H1 (cell line): Measurements from ENCODE around the gene ECI2. TPM values are rescaled to one million over a fixed set of nuclear protein-coding genes. Genes with fewer than 3 reads are reported as not detected.
A peak's percentile ranks its signal among the peaks of the same experiment; 100 is the strongest.

Experiments used
- CTCF ChIA-PET: fragments of 300-600 bp; sonication (Branson Sonifier 250); formaldehyde crosslinking; loops from one replicate; lab custom pipeline; 2021; ENCODE audit not compliant: partially characterized antibody; lab: Charles Lee
- POLR2A ChIA-PET: fragments of 300-600 bp; sonication (Branson Sonifier 250); formaldehyde crosslinking; loops from one replicate; lab custom pipeline; 2021; ENCODE audit warnings: inconsistent platforms; ENCODE audit not compliant: partially characterized antibody; lab: Charles Lee
- DNase-seq, 2 experiments: peaks; one replicate each; pipeline versions ENCODE4 v3.0.0 to v3.0.0-alpha.2; 2010 to 2022; ENCODE audit warnings: low spot score in 2 of 2, low read depth in 1 of 2, mixed read lengths in 1 of 2
- FAIRE-seq: peaks from 2 replicates; lab custom pipeline; 2011; peaks lifted over from hg19 to GRCh38; lab: Jason Lieb, UNC
- H2AFZ ChIP-seq: 2 replicates; pipeline ENCODE4 v1.8.1; 2012; ENCODE audit warnings: low read length, inconsistent platforms
- H2AK5ac ChIP-seq: 2 replicates; pipeline ENCODE4 v1.6.1; 2013; ENCODE audit warnings: low read depth, low read length
- H2BK120ac ChIP-seq: replicated peaks from 2 replicates; pipeline ENCODE3; 2013; ENCODE audit warnings: low read depth, low read length, inconsistent platforms
- H2BK12ac ChIP-seq: 2 replicates; pipeline ENCODE4 v1.6.1; 2013; ENCODE audit warnings: low read depth, low read length
- H2BK15ac ChIP-seq: 2 replicates; pipeline ENCODE4 v1.6.1; 2013; ENCODE audit warnings: low read length
- H2BK20ac ChIP-seq: 2 replicates; pipeline ENCODE4 v1.6.1; 2013; ENCODE audit warnings: low read length
- H2BK5ac ChIP-seq: 2 replicates; pipeline ENCODE4 v1.6.1; 2013; ENCODE audit warnings: low read depth, low read length
- H3K14ac ChIP-seq: 2 replicates; pipeline ENCODE4 v1.6.1; 2013; ENCODE audit warnings: inconsistent platforms; ENCODE audit not compliant: insufficient read length
- H3K18ac ChIP-seq: 2 replicates; pipeline ENCODE4 v1.6.1; 2013; ENCODE audit warnings: low read length; ENCODE audit errors: extremely low read depth
- H3K23ac ChIP-seq: 2 replicates; pipeline ENCODE4 v1.6.1; 2013; ENCODE audit warnings: inconsistent platforms; ENCODE audit not compliant: insufficient read length
- H3K23me2 ChIP-seq: 2 replicates; pipeline ENCODE4 v1.6.1; 2013; ENCODE audit warnings: low read depth, low read length
- H3K27ac ChIP-seq: 2 replicates; pipeline ENCODE4 v1.6.1; 2011; ENCODE audit warnings: low read depth, low read length, inconsistent platforms
- H3K27me3 ChIP-seq, 4 experiments: replicated peaks in 1 of 4; 1 replicate in 1 of 4; 2 replicates in 3 of 4; pipeline versions ENCODE4 v1.6.1 to v1.8.1; 2011 to 2013; ENCODE audit warnings: low read length in 3 of 4, mild to moderate bottlenecking in 3 of 4, inconsistent platforms in 2 of 4, mixed read lengths in 2 of 4, moderate library complexity in 1 of 4; ENCODE audit not compliant: control insufficient read depth in 3 of 4, insufficient read depth in 3 of 4; ENCODE audit errors: extremely low read depth in 1 of 4
- H3K36me3 ChIP-seq, 4 experiments: 2 replicates each; pipeline versions ENCODE4 v1.6.1 to v1.8.1; 2011 to 2013; ENCODE audit warnings: mild to moderate bottlenecking in 4 of 4, low read length in 3 of 4, moderate library complexity in 2 of 4, control low read depth in 1 of 4, inconsistent platforms in 1 of 4; ENCODE audit not compliant: insufficient read depth in 4 of 4, control insufficient read depth in 2 of 4
- H3K4ac ChIP-seq: replicated peaks from 2 replicates; pipeline ENCODE3; 2013; ENCODE audit warnings: low read length, low read depth, mixed read lengths, inconsistent platforms; ENCODE audit not compliant: insufficient read length
- H3K4me1 ChIP-seq, 4 experiments: replicated peaks in 1 of 4; 1 replicate in 1 of 4; 2 replicates in 3 of 4; pipeline versions ENCODE4 v1.6.1 to v1.8.1; 2011 to 2013; ENCODE audit warnings: low read length in 3 of 4, inconsistent platforms in 2 of 4, mixed read lengths in 1 of 4; ENCODE audit not compliant: insufficient read depth in 4 of 4, control insufficient read depth in 3 of 4
- H3K4me2 ChIP-seq, 2 experiments: 2 replicates each; pipeline versions ENCODE4 v1.6.1 to v1.8.1; 2011 to 2013; ENCODE audit warnings: low read depth in 2 of 2, low read length in 2 of 2, control low read depth in 1 of 2, inconsistent platforms in 1 of 2, mild to moderate bottlenecking in 1 of 2; ENCODE audit not compliant: insufficient read depth in 1 of 2
- H3K4me3 ChIP-seq, 4 experiments: fragments of 200-600, 300-600 bp in 1 of 4; sonication (generic), shearing (Covaris generic), sonication (Bioruptor Twin) in 1 of 4; 2 replicates each; pipeline versions ENCODE4 v1.5.1 to v1.8.1; 2011 to 2016; ENCODE audit warnings: low read length in 4 of 4, low read depth in 3 of 4, control low read depth in 2 of 4, inconsistent platforms in 2 of 4, mild to moderate bottlenecking in 2 of 4, mixed read lengths in 1 of 4, moderate library complexity in 1 of 4; ENCODE audit not compliant: insufficient read depth in 2 of 4; ENCODE audit errors: extremely low read depth in 1 of 4
- H3K56ac ChIP-seq: replicated peaks from 2 replicates; pipeline ENCODE3; 2013; ENCODE audit warnings: low read depth, mild to moderate bottlenecking, mixed read lengths, low read length, inconsistent platforms; ENCODE audit not compliant: insufficient read length
- H3K79me1 ChIP-seq: 2 replicates; pipeline ENCODE4 v1.6.1; 2013; ENCODE audit warnings: low read depth, low read length, control low read depth
- H3K79me2 ChIP-seq, 2 experiments: 2 replicates each; pipeline versions ENCODE4 v1.6.1 to v1.8.1; 2012 to 2013; ENCODE audit warnings: low read length in 2 of 2, mild to moderate bottlenecking in 2 of 2, inconsistent platforms in 1 of 2; ENCODE audit not compliant: insufficient read depth in 2 of 2, control insufficient read depth in 1 of 2
- H3K9ac ChIP-seq, 4 experiments: replicated peaks in 1 of 4; 1 replicate in 1 of 4; 2 replicates in 3 of 4; pipeline versions ENCODE4 v1.6.1 to v1.8.1; 2011 to 2013; ENCODE audit warnings: low read depth in 3 of 4, low read length in 3 of 4, control low read depth in 2 of 4, mild to moderate bottlenecking in 2 of 4, moderate library complexity in 2 of 4, inconsistent platforms in 1 of 4; ENCODE audit errors: extremely low read depth in 1 of 4
- H3K9me3 ChIP-seq, 2 experiments: 2 replicates each; pipeline versions ENCODE4 v1.6.1 to v1.8.1; 2012 to 2013; ENCODE audit warnings: mild to moderate bottlenecking in 2 of 2, moderate library complexity in 2 of 2, control low read depth in 1 of 2, inconsistent platforms in 1 of 2, low read depth in 1 of 2, low read length in 1 of 2, mixed read lengths in 1 of 2; ENCODE audit not compliant: insufficient read depth in 2 of 2
- H4K20me1 ChIP-seq, 2 experiments: replicated peaks in 1 of 2; 2 replicates each; pipeline versions ENCODE3 to v1.8.1; 2011 to 2013; ENCODE audit warnings: inconsistent platforms in 2 of 2, low read length in 2 of 2, mild to moderate bottlenecking in 1 of 2; ENCODE audit not compliant: insufficient read depth in 2 of 2, control insufficient read depth in 1 of 2
- H4K5ac ChIP-seq: 2 replicates; pipeline ENCODE4 v1.6.1; 2013; ENCODE audit warnings: low read length, low read depth, mixed read lengths, inconsistent platforms; ENCODE audit not compliant: insufficient read length
- H4K8ac ChIP-seq: 2 replicates; pipeline ENCODE4 v1.8.0; 2013; ENCODE audit warnings: mild to moderate bottlenecking, moderate library complexity, low read length, inconsistent platforms; ENCODE audit not compliant: insufficient read depth; ENCODE audit errors: extremely low read depth
- H4K91ac ChIP-seq: replicated peaks from 2 replicates; pipeline ENCODE3; 2013; ENCODE audit warnings: low read length, mixed read lengths, inconsistent platforms; ENCODE audit not compliant: insufficient read length
- KDM5A ChIP-seq: fragments of 200-600 bp; IDR thresholded peaks from 2 replicates; pipeline ENCODE4 v1.7.1; 2012; ENCODE audit warnings: mild to moderate bottlenecking, low read length, inconsistent platforms, mixed read lengths
- NANOG ChIP-seq: IDR thresholded peaks from 2 replicates; pipeline ENCODE4 v1.6.1; 2011; ENCODE audit warnings: low read length, low read depth, mild to moderate bottlenecking, inconsistent platforms; ENCODE audit not compliant: insufficient read depth, poor library complexity, severe bottlenecking
- NRF1 ChIP-seq: IDR thresholded peaks from 2 replicates; pipeline ENCODE4 v1.6.1; 2011; ENCODE audit warnings: mild to moderate bottlenecking, low read depth, low read length, improper control_type of control experiment
- PHF8 ChIP-seq: fragments of 200-600 bp; sonication (generic); conservative IDR thresholded peaks from 2 replicates; pipeline ENCODE4 v1.7.1; 2012; ENCODE audit warnings: low read depth, mild to moderate bottlenecking, inconsistent platforms, low read length, moderate library complexity
- RBBP5 ChIP-seq: IDR thresholded peaks from 2 replicates; pipeline ENCODE4 v1.7.1; 2012; ENCODE audit warnings: low read depth, mild to moderate bottlenecking, inconsistent platforms, low read length, moderate library complexity, borderline replicate concordance
- SRF ChIP-seq: IDR thresholded peaks from 2 replicates; pipeline ENCODE4 v1.6.1; 2011; ENCODE audit warnings: mild to moderate bottlenecking, low read depth, low read length, moderate library complexity
- WGBS, 2 experiments: shearing (Covaris generic) in 1 of 2; methylation state at CpG; one replicate each; pipeline versions ENCODE4 v1.1.6 to v1.1.7; 2013 to 2015; ENCODE audit warnings: low lambda C conversion rate in 2 of 2, mixed read lengths in 2 of 2, inconsistent platforms in 1 of 2, low coverage in 1 of 2, missing lambda C conversion rate in 1 of 2; ENCODE audit not compliant: insufficient replicate concordance in 2 of 2, insufficient coverage in 1 of 2, insufficient read length in 1 of 2; ENCODE audit errors: extremely low coverage in 1 of 2, missing lambda C conversion rate in 1 of 2; 5-methylcytosine and 5-hydroxymethylcytosine counted together
- long read RNA-seq, 2 experiments: library from RNA in 1 of 2; library from capped mRNA in 1 of 2; stranded (forward); transcript quantifications; one replicate each; pipeline ENCODE4 v2.0.0, GENCODE V29; 2021; ENCODE audit warnings: inconsistent platforms in 1 of 2
- polyA minus RNA-seq, 3 experiments: library from RNA; depleted of rRNA, polyadenylated mRNA; stranded (reverse); fragments of >200 nt; gene quantifications; 1 replicate in 2 of 3; 2 replicates in 1 of 3; pipeline ENCODE4 v1.2.3, GENCODE V29; 2011
- polyA plus RNA-seq, 7 experiments: library from polyadenylated mRNA; depleted of rRNA in 3 of 7; stranded (reverse) in 5 of 7; unstranded in 2 of 7; fragments of >200 nt in 5 of 7; fragments of 200-250 nt in 2 of 7; gene quantifications; 1 replicate in 5 of 7; 2 replicates in 1 of 7; 4 replicates in 1 of 7; pipeline versions ENCODE4 v1.2.1 to v1.2.3, GENCODE V29; 2011 to 2013; ENCODE audit warnings: missing spikeins in 2 of 7, mixed read lengths in 2 of 7
- total RNA-seq: library from RNA; stranded (reverse); fragmentation: NEBNext Ultra II Directional; extraction: Animal tissue kit (Norgen Biotek cat#: 25700); gene quantifications from 2 replicates; pipeline ENCODE4 v1.2.1, GENCODE V29; 2021

The ECI2 gene
- total RNA-seq, result 69.7 and 70.8 TPM in 2 replicates
- polyA plus RNA-seq (2011; rRNA removed), result 23.2 and 40.4 TPM in 2 replicates
- 43.8 TPM for polyA plus RNA-seq (2011; cell fraction: cytosol; rRNA removed)
- polyA plus RNA-seq (2011; cell fraction: nucleus; rRNA removed), result 48.3 TPM
- 91.7 to 138 TPM (median 105 TPM) in 4 replicates for polyA plus RNA-seq (2012, experiment 1 of 2)
- 20.4 TPM for polyA plus RNA-seq (2012, experiment 2 of 2)
- 69.2 TPM for polyA plus RNA-seq (2013, experiment 1 of 2)
- polyA plus RNA-seq (2013, experiment 2 of 2), result 73.0 TPM
- 61.5 and 77.7 TPM in 2 replicates for polyA minus RNA-seq (2011; rRNA and poly(A)+ RNA removed)
- 21.7 TPM for polyA minus RNA-seq (2011; cell fraction: cytosol; rRNA and poly(A)+ RNA removed)
- polyA minus RNA-seq (2011; cell fraction: nucleus; rRNA and poly(A)+ RNA removed), result 27.6 TPM
- long read RNA-seq, experiment 1, transcript ECI2-201 (10 exons, 1,380 nt), result major isoform, 26 of 98 reads
- long read RNA-seq, experiment 1, transcript ECI2-202 (10 exons, 1,407 nt), result minor isoform, 18 of 98 reads
- long read RNA-seq, experiment 1, partial matches to known transcripts, result 23 of 98 reads
- long read RNA-seq, experiment 1, other reads (novel, unspliced or antisense), result 31 of 98 reads
- long read RNA-seq, experiment 2, transcript ECI2-201 (10 exons, 1,380 nt), result major isoform, 87 of 210 reads
- long read RNA-seq, experiment 2, transcript ECI2-202 (10 exons, 1,407 nt), result minor isoform, 71 of 210 reads
- long read RNA-seq, experiment 2, partial matches to known transcripts, result 8 of 210 reads
- long read RNA-seq, experiment 2, other reads (novel, unspliced or antisense), result 44 of 210 reads

GRCh38 chr6:4134841-4135664, at the start of gene ECI2:
TSS of gene ECI2 (minus strand) at chr6:4135575. CDS start at chr6:4135560, 15 bp downstream.
- no peaks in the 10 kb centered on the region for H4K20me1 ChIP-seq
- H3K4me1 ChIP-seq, result peaks cover 2 to 5% (median 4%) of the 10 kb centered on the region in 4 experiments; a peak in 5 of 7 replicates
- peak within 1 kb of the TSS; percentile 96 for H4K5ac ChIP-seq
- H3K14ac ChIP-seq, result no peak within 1 kb of the TSS
- peak within 1 kb of the TSS; percentile 72 for H3K56ac ChIP-seq
- H3K79me2 ChIP-seq, result peaks cover 0 to 23% of the 10 kb centered on the region in 2 experiments; a peak in 3 of 4 replicates
- peak within 1 kb of the TSS in 3 of 4 experiments; percentile 77 to 78 (median 77); a peak in 6 of 7 replicates for H3K9ac ChIP-seq
- peak within 1 kb of the TSS; percentile 70 for H4K91ac ChIP-seq
- peak within 1 kb of the TSS; percentile 13 for H2BK120ac ChIP-seq
- DNase-seq (peak; percentile 13 to 85), FAIRE-seq (no peak)
- peak within 1 kb of the TSS; percentile 89; the same call in 1 of the 2 replicates for H2BK5ac ChIP-seq
- CTCF ChIA-PET, result interaction anchor here (0.6 to 3.2 kb wide), 4 partner anchors 14 to 79 kb away, joined by 3 to 22 read pairs (median 3); no protein-coding TSS in a partner anchor
- H3K4me3 ChIP-seq, result peak within 1 kb of the TSS; percentile 83 to 94 (median 85)
- peaks cover 9 to 28% (median 17%) of the 10 kb centered on the region in 4 experiments; a peak in 7 of 8 replicates for H3K36me3 ChIP-seq
- POLR2A ChIA-PET, result interaction anchor here (0.6 to 3.6 kb wide), 10 partner anchors 8 to 182 kb away, joined by 3 to 17 read pairs (median 4); a partner anchor contains a TSS
- no peak within 1 kb of the TSS for H3K23ac ChIP-seq
- 0 out of 2 replicates have a peak within 1 kb of the TSS, but pooled peaks have one; percentile 61 for H2BK15ac ChIP-seq
- WGBS, 2 experiments, result 2% methylated on average over 39 of the region's 66 CpGs; no CpG with 5 or more reads in 1 of the 2 experiments
- no peaks in the 10 kb centered on the region for H3K27me3 ChIP-seq
- H4K8ac ChIP-seq, result peak within 1 kb of the TSS; percentile 83; the same call in 1 of the 2 replicates
- peak within 1 kb of the TSS; percentile 28; the same call in 1 of the 2 replicates for H2BK12ac ChIP-seq
- peak within 1 kb of the TSS; percentile 16 for H3K4ac ChIP-seq
- H3K79me1 ChIP-seq, result no peaks in the 10 kb centered on the region
- H3K18ac ChIP-seq, result peak within 1 kb of the TSS; percentile 96
- H2AFZ ChIP-seq, result peak within 1 kb of the TSS; percentile 89
- H3K23me2 ChIP-seq, result peaks cover 2% of the 10 kb centered on the region; the same call in 1 of the 2 replicates
- H3K9me3 ChIP-seq, result peaks cover 7% of the 10 kb centered on the region in 2 experiments; a peak in 3 of 4 replicates
- H2BK20ac ChIP-seq, result no peak within 1 kb of the TSS
- no peak within 1 kb of the TSS; the same call in 1 of the 2 replicates for H2AK5ac ChIP-seq
- peak within 1 kb of the TSS; percentile 83 for H3K27ac ChIP-seq
- peak within 1 kb of the TSS; percentile 67 to 80 for H3K4me2 ChIP-seq
- no peak for TF ChIP-seq NRF1
- TF ChIP-seq SRF, result no peak
- no peak for TF ChIP-seq NANOG
- TF ChIP-seq KDM5A, result no peak
- peak; percentile 74; the same call in 1 of the 2 replicates for TF ChIP-seq RBBP5
- TF ChIP-seq PHF8, result 0 out of 2 replicates have a peak, but pooled peaks have one; percentile 46
